Loucy (cell line): ENCODE data around the gene TRIM40.
A peak's percentile ranks its signal among the peaks of the same experiment; 100 is the strongest.

Experiments
- H2AFZ ChIP-seq: fragments of 200-600 bp; sonication (generic); 2 replicates; pipeline ENCODE4 v1.6.0; 2016; ENCODE audit warnings: antibody characterized with exemption, mild to moderate bottlenecking, low read length, moderate library complexity
- H3F3A ChIP-seq: fragments of 200-600 bp; 2 replicates; pipeline ENCODE4 v1.6.0; 2016; ENCODE audit warnings: antibody characterized with exemption, low read depth, mild to moderate bottlenecking
- H3K27me3 ChIP-seq: fragments of 200-600 bp; sonication (generic); 2 replicates; pipeline ENCODE4 v1.6.1; 2014; ENCODE audit warnings: low read length, mild to moderate bottlenecking; ENCODE audit not compliant: insufficient read depth, poor library complexity, severe bottlenecking
- H3K36me3 ChIP-seq: fragments of 200-600 bp; sonication (generic); 2 replicates; pipeline ENCODE4 v1.6.1; 2016; ENCODE audit warnings: low read length; ENCODE audit not compliant: insufficient read depth
- H3K4me1 ChIP-seq: fragments of 200-600 bp; sonication (generic); 2 replicates; pipeline ENCODE4 v1.5.1; 2014; ENCODE audit warnings: low read length, mild to moderate bottlenecking; ENCODE audit not compliant: insufficient read depth, poor library complexity, severe bottlenecking
- H3K4me2 ChIP-seq: fragments of 200-600 bp; sonication (generic); 2 replicates; pipeline ENCODE4 v1.6.0; 2014; ENCODE audit warnings: antibody characterized with exemption, low read length, low read depth, mild to moderate bottlenecking; ENCODE audit not compliant: poor library complexity, severe bottlenecking
- H3K4me3 ChIP-seq: fragments of 200-600 bp; sonication (generic); 2 replicates; pipeline ENCODE4 v1.5.1; 2014; ENCODE audit warnings: low read length, mild to moderate bottlenecking, mixed read lengths; ENCODE audit not compliant: poor library complexity, severe bottlenecking
- H3K79me2 ChIP-seq: fragments of 200-600 bp; sonication (generic); 2 replicates; pipeline ENCODE4 v1.6.1; 2014; ENCODE audit warnings: low read length; ENCODE audit not compliant: insufficient read depth
- H3K9ac ChIP-seq: fragments of 200-600 bp; sonication (generic); 2 replicates; pipeline ENCODE4 v1.6.0; 2014; ENCODE audit warnings: mild to moderate bottlenecking, low read depth, low read length, moderate library complexity; ENCODE audit not compliant: poor library complexity, severe bottlenecking
- H3K9me2 ChIP-seq: fragments of 200-600 bp; sonication (generic); replicated peaks from 2 replicates; pipeline ENCODE4 v1.6.1; 2016; ENCODE audit warnings: low read depth, low read length, mixed read lengths
- H3K9me3 ChIP-seq: fragments of 200-600 bp; sonication (generic); 2 replicates; pipeline ENCODE4 v1.6.1; 2014; ENCODE audit warnings: mild to moderate bottlenecking, antibody characterized with exemption, low read length, low read depth; ENCODE audit not compliant: insufficient read depth
- H4K20me1 ChIP-seq: fragments of 200-600 bp; sonication (generic); 2 replicates; pipeline ENCODE4 v1.6.0; 2014; ENCODE audit warnings: antibody characterized with exemption, low read length, mild to moderate bottlenecking; ENCODE audit not compliant: insufficient read depth, poor library complexity, severe bottlenecking
- EZH2phosphoT487 ChIP-seq: fragments of 200-600 bp; IDR thresholded peaks from 2 replicates; pipeline ENCODE4 v1.6.1; 2018; ENCODE audit warnings: antibody characterized with exemption, mild to moderate bottlenecking, moderate library complexity, borderline replicate concordance
- TF ChIP-seq, protein P1 (sequence below): fragments of 200-600 bp; sonication (generic); conservative IDR thresholded peaks from 2 replicates; pipeline ENCODE4 v1.5.1; 2014; ENCODE audit warnings: mild to moderate bottlenecking, antibody characterized with exemption, low read length

Gene TRIM40

DNA sequence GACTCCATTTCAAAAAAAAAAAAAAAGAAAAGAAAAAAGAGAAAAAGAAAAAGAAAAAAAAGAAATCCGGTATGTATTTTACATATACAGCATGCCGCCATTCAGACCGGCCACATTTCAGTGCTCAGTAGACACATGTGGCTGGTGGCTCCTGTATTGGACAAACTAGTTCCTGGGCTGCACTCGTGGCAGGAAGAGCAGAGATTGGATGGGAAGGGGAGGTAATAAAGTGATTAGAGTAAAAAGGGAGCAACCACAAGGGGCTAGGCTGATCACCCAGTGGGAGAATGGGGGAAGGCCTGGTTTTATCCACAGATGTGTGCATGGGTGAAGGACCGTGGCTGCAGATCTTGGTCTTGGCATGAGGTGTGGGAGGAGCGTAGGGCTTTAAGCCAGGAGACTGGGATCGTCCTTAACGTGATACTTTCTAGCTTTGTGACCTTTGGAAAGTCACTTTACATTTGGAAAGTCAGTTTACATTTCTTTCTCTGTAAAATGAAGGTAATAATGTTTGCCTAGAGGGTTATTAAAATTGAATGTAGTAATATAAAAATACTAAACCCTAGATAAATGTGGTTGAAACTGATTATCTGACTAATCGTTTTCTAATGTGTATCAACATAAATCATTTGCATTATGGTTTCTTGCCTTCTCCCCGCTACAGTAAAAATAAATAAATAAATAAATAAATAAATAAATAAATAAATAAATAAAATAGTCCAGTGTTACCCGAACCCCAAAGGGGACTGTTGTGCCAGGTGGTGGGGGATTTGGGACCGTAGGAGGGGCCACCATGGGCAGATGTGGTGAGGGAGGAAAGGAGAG, 26.5 kb downstream of the TRIM40 start:
- H3F3A ChIP-seq: peaks cover 3% of the 10 kb centered on the region; the same call in 1 of the 2 replicates
- no peaks in the 10 kb centered on the region for H3K36me3 ChIP-seq
- no peaks in the 10 kb centered on the region for H3K9me2 ChIP-seq
- no peaks in the 10 kb centered on the region for H4K20me1 ChIP-seq
- peaks cover 44% of the 10 kb centered on the region for H3K4me1 ChIP-seq
- no peaks in the 10 kb centered on the region for H3K79me2 ChIP-seq
- TF ChIP-seq EZH2phosphoT487: no peak
- TF ChIP-seq, protein P1, sequence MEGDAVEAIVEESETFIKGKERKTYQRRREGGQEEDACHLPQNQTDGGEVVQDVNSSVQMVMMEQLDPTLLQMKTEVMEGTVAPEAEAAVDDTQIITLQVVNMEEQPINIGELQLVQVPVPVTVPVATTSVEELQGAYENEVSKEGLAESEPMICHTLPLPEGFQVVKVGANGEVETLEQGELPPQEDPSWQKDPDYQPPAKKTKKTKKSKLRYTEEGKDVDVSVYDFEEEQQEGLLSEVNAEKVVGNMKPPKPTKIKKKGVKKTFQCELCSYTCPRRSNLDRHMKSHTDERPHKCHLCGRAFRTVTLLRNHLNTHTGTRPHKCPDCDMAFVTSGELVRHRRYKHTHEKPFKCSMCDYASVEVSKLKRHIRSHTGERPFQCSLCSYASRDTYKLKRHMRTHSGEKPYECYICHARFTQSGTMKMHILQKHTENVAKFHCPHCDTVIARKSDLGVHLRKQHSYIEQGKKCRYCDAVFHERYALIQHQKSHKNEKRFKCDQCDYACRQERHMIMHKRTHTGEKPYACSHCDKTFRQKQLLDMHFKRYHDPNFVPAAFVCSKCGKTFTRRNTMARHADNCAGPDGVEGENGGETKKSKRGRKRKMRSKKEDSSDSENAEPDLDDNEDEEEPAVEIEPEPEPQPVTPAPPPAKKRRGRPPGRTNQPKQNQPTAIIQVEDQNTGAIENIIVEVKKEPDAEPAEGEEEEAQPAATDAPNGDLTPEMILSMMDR: no peak
- H3K27me3 ChIP-seq: no peaks in the 10 kb centered on the region
- no peaks in the 10 kb centered on the region for H3K9me3 ChIP-seq
- H3K4me3 ChIP-seq: no peak overlapping the region
- no peak overlapping the region for H3K9ac ChIP-seq
- H3K4me2 ChIP-seq: no peak overlapping the region
- no peak overlapping the region for H2AFZ ChIP-seq

DNA sequence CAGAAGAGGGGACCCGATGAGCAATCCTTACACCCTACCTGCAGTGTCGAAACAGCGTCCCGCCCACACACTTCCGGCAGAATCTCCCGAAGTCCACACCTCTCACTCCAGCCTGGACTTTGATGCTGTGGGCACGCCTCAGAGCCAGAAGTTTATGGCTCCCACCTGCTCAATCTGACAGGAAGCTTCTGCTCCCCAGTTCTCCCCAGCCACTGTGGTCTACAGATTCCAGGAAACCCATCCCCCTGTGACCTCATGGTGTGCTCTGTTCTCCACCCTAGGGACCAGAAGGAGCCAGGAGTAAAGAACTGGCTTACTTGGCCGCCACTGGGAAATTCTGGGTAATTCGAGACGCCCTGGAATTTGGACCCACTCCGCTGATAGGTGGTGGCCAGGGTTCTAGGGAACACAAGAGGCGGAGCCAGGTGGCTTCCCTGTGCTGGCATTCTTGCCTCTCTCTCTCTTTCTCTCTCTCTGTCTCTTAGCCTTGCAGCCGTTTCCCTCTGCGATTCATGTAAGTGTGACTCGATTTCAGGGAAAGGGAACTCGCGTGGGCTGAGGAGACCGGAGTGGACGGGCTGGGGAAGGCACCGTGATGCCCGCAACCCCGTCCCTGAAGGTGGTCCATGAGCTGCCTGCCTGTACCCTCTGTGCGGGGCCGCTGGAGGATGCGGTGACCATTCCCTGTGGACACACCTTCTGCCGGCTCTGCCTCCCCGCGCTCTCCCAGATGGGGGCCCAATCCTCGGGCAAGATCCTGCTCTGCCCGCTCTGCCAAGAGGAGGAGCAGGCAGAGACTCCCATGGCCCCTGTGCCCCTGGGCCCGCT, 27.4 kb downstream of the TRIM40 start, which contains the start of gene TRIM15:
Gene TRIM15 (plus strand): TSS at position 457 of the 828 bp plus-strand sequence. CDS start 139 bp downstream, at position 596.
- H3K36me3 ChIP-seq: no peaks in the 10 kb centered on the region
- TF ChIP-seq, protein P1: no peak
- TF ChIP-seq EZH2phosphoT487: no peak
- peaks cover 3% of the 10 kb centered on the region; the same call in 1 of the 2 replicates for H3F3A ChIP-seq
- H3K4me2 ChIP-seq: peak within 1 kb of the TSS; percentile 47
- H3K4me3 ChIP-seq: no peak within 1 kb of the TSS
- no peaks in the 10 kb centered on the region for H4K20me1 ChIP-seq
- H3K4me1 ChIP-seq: peaks cover 46% of the 10 kb centered on the region
- no peak within 1 kb of the TSS for H2AFZ ChIP-seq
- H3K79me2 ChIP-seq: no peaks in the 10 kb centered on the region
- no peaks in the 10 kb centered on the region for H3K27me3 ChIP-seq
- H3K9me3 ChIP-seq: no peaks in the 10 kb centered on the region
- H3K9me2 ChIP-seq: no peaks in the 10 kb centered on the region
- peak within 1 kb of the TSS; percentile 42 for H3K9ac ChIP-seq

DNA sequence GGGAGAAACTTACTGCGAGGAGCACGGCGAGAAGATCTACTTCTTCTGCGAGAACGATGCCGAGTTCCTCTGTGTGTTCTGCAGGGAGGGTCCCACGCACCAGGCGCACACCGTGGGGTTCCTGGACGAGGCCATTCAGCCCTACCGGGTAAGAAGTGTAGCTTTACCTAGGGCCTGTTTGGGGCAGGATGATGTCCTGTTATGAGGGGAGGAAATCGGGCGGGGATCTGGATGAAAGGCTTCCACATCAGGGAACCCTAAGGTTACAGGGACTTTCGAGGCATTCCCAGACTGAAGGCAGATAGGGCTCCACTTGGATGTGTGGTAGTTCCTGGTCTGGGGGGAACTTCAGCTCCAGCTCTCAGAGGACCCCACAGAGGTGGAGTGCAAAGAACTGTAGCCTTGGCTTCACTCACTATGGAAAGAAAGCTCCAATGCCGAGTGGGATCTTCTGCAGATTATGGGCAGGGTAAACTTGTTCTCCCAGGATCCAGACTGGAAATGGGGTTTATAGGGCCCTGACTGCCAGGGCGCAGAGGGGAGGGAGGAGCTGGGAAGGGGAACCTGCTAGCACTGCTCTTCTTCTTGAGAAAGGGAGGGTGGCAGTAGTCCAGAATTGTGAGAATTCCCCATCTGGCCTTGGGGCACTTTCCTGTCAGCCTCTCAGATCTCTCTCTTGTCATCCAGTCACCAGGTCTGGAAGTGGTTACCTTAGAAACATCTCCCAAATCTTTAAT, 28.1 kb downstream of the TRIM40 start:
- Histone ChIP-seq H3K9ac (peak overlapping the region; percentile 42), H3K9me2 (no peaks in the 10 kb centered on the region), H3K4me3 (no peak overlapping the region), H3K4me1 (peaks cover 54% of the 10 kb centered on the region), H3K27me3 (no peaks in the 10 kb centered on the region), H2AFZ (no peak overlapping the region), H3K9me3 (no peaks in the 10 kb centered on the region), H3K4me2 (peak overlapping the region; percentile 47), H3K36me3 (no peaks in the 10 kb centered on the region), H4K20me1 (no peaks in the 10 kb centered on the region), H3F3A (peaks cover 3% of the 10 kb centered on the region; the same call in 1 of the 2 replicates), H3K79me2 (no peaks in the 10 kb centered on the region)
- no peak for TF ChIP-seq EZH2phosphoT487
- TF ChIP-seq, protein P1: no peak
